Measurements from ENCODE around the gene ZNF521. TPM values are rescaled to one million over a fixed set of nuclear protein-coding genes. Genes with fewer than 3 reads are reported as not detected.

The ZNF521 gene
- total RNA-seq, 2 donors from 2014 or later = 8.0 to 17.2 TPM

GRCh38 chr18:25223899-25224886, 127.8 kb downstream of the ZNF521 start:
- H3K27ac ChIP-seq = no peak overlapping the region
- no peaks in the 10 kb centered on the region for H3K9me3 ChIP-seq
- H3K4me1 ChIP-seq (ENCODE audit: control insufficient read depth in 1 of 2, low read depth in 2 of 2) = no peaks in the 10 kb centered on the region
- no peaks in the 10 kb centered on the region for H3K27me3 ChIP-seq (replicated peaks; ENCODE audit: insufficient read depth)
- ATAC-seq (ENCODE audit: insufficient number of reproducible peaks, low FRiP score, low read depth) (no peak), DNase-seq (ENCODE audit: low spot score) (no peak)
- no peak overlapping the region for H3K4me3 ChIP-seq
- no peak for TF ChIP-seq CTCF (IDR thresholded peaks at IDR 0.05)
- no peaks in the 10 kb centered on the region for H3K36me3 ChIP-seq

- no peak overlapping the region for H3K4me3 ChIP-seq
- ATAC-seq (ENCODE audit: insufficient number of reproducible peaks, low FRiP score, low read depth) = no peak
- no peaks in the 10 kb centered on the region for H3K27me3 ChIP-seq (replicated peaks; ENCODE audit: insufficient read depth)
- H3K4me1 ChIP-seq (ENCODE audit: control insufficient read depth in 1 of 2, low read depth in 2 of 2) = no peaks in the 10 kb centered on the region
- H3K36me3 ChIP-seq = no peaks in the 10 kb centered on the region
- no peak for TF ChIP-seq CTCF (IDR thresholded peaks at IDR 0.05)
- no peaks in the 10 kb centered on the region for H3K9me3 ChIP-seq
- H3K27ac ChIP-seq = no peak overlapping the region
- DNase-seq (ENCODE audit: low spot score) = no peak
Observed at GRCh38 chr18:25223211-25223610, 128.8 kb downstream of the ZNF521 start.

GRCh38 chr18:25222648-25223047, 129.3 kb downstream of the ZNF521 start:
- ATAC-seq (ENCODE audit: insufficient number of reproducible peaks, low FRiP score, low read depth) (no peak), DNase-seq (ENCODE audit: low spot score) (no peak)
- H3K4me3 ChIP-seq = no peak overlapping the region
- H3K27me3 ChIP-seq (replicated peaks; ENCODE audit: insufficient read depth) = no peaks in the 10 kb centered on the region
- no peaks in the 10 kb centered on the region for H3K4me1 ChIP-seq (ENCODE audit: control insufficient read depth in 1 of 2, low read depth in 2 of 2)
- no peaks in the 10 kb centered on the region for H3K36me3 ChIP-seq
- no peaks in the 10 kb centered on the region for H3K9me3 ChIP-seq
- no peak for TF ChIP-seq CTCF (IDR thresholded peaks at IDR 0.05)
- H3K27ac ChIP-seq = no peak overlapping the region

- H3K9me3 ChIP-seq = no peaks in the 10 kb centered on the region
- H3K4me1 ChIP-seq (ENCODE audit: control insufficient read depth in 1 of 2, low read depth in 2 of 2) = no peaks in the 10 kb centered on the region
- TF ChIP-seq CTCF (IDR thresholded peaks at IDR 0.05) = no peak
- no peaks in the 10 kb centered on the region for H3K36me3 ChIP-seq
- no peak for DNase-seq (ENCODE audit: low spot score)
- H3K4me3 ChIP-seq = no peak overlapping the region
- H3K27ac ChIP-seq = no peak overlapping the region
- H3K27me3 ChIP-seq (replicated peaks; ENCODE audit: insufficient read depth) = no peaks in the 10 kb centered on the region
- ATAC-seq (ENCODE audit: insufficient number of reproducible peaks, low FRiP score, low read depth) = no peak
Observed at GRCh38 chr18:25210622-25211021, 141.3 kb downstream of the ZNF521 start.

GRCh38 chr18:25192065-25192464, 159.9 kb downstream of the ZNF521 start:
- Histone ChIP-seq H3K9me3 (no peaks in the 10 kb centered on the region), H3K27ac (no peak overlapping the region), H3K27me3 (replicated peaks; ENCODE audit: insufficient read depth) (no peaks in the 10 kb centered on the region), H3K4me1 (ENCODE audit: control insufficient read depth in 1 of 2, low read depth in 2 of 2) (no peaks in the 10 kb centered on the region), H3K36me3 (no peaks in the 10 kb centered on the region), H3K4me3 (no peak overlapping the region)
- no peak for ATAC-seq (ENCODE audit: insufficient number of reproducible peaks, low FRiP score, low read depth)
- TF ChIP-seq CTCF (IDR thresholded peaks at IDR 0.05) = no peak
- no peak for DNase-seq (ENCODE audit: low spot score)

Data from thoracic aorta (tissue), 2 donors.